ENCODE results near the gene CDK13.
"Not testable (repeated sequence)": the region's sequence is repeated elsewhere in the genome, so short reads cannot be mapped to it uniquely, and the experiment has no call there.

CDK13 gene

DNA sequence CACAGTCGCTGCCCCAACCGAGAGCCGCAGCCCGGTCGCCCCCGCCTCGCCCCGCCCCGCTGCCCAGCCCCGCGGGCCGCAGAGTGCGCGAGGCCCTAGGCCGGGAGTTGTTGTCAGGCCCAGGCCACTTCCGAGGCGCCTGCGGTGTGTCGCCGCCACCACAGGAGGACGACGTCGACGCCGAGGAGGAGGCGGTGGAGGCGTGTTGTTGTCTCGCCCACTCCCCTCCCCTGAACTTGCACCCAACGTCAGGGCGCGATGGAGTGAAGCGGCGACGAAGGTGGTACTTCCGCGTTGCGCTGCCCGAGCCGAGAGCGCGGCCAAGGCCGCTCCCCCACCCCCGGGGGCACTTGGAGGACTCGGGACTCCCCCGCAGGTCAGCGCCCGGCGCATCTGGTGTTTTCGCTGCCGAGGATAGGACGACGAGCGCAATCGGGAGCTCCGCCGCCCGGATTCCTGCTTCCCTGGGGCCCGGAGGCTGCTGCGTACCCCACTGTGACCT lies at the start of gene CDK13:
TSS of gene CDK13 (plus strand) at position 286 of the 502 bp plus-strand sequence. CDS start 386 bp downstream, outside the sequence.
- TF ChIP-seq, protein P1, sequence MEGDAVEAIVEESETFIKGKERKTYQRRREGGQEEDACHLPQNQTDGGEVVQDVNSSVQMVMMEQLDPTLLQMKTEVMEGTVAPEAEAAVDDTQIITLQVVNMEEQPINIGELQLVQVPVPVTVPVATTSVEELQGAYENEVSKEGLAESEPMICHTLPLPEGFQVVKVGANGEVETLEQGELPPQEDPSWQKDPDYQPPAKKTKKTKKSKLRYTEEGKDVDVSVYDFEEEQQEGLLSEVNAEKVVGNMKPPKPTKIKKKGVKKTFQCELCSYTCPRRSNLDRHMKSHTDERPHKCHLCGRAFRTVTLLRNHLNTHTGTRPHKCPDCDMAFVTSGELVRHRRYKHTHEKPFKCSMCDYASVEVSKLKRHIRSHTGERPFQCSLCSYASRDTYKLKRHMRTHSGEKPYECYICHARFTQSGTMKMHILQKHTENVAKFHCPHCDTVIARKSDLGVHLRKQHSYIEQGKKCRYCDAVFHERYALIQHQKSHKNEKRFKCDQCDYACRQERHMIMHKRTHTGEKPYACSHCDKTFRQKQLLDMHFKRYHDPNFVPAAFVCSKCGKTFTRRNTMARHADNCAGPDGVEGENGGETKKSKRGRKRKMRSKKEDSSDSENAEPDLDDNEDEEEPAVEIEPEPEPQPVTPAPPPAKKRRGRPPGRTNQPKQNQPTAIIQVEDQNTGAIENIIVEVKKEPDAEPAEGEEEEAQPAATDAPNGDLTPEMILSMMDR (IDR thresholded peaks at IDR 0.05), result no peak
- H3K4me3 ChIP-seq, result peak within 1 kb of the TSS; percentile 85
- DNase-seq (ENCODE audit: low spot score), result peak; percentile 88
- peak within 1 kb of the TSS; percentile 98 to 99 for H3K27ac ChIP-seq

DNA sequence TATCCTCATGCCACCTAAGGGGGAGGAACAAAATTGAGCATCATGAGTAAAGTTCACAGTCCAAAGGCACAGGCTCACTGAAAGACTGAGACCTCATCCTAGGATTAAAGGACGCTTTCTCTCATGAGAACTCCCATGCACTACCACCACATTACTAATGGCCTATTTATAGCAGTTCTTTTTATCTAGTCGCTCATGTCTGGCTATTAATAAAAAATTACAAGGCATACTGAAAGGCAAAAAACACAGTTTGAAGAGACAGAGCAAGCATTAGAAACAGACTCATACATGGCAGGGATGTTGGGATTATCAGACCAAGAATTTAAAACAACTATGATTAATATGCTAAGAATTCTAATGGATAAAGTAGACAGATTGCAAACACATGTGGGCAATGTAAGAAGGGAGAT lies 46.0 kb upstream of the CDK13 start:
- H3K27ac ChIP-seq, result no peak overlapping the region
- TF ChIP-seq, protein P1 (IDR thresholded peaks at IDR 0.05), result no peak
- DNase-seq (ENCODE audit: low spot score), result no peak
- no peak overlapping the region for H3K4me3 ChIP-seq

DNA sequence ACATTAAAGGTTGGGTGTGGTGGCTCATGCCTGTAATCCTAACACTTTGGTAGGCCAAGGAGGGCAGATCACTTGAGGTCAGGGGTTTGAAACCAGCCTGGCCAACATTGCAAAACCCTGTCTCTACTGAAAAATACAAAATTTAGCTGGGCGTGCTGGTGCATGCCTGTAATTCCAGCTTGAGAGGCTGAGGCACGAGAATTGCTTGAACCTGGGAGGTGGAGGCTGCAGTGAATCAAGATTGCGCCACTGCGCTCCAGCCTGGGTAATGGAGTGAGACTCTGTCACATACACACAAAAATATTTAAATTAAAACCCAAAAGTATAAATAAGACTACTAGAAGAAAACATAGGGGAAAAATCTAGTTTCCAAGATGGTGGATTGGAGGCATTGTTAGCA lies 41.9 kb upstream of the CDK13 start:
- no peak overlapping the region for H3K4me3 ChIP-seq
- no peak for DNase-seq (ENCODE audit: low spot score)
- TF ChIP-seq, protein P1 (IDR thresholded peaks at IDR 0.05), result no peak
- H3K27ac ChIP-seq, result no peak overlapping the region

DNA sequence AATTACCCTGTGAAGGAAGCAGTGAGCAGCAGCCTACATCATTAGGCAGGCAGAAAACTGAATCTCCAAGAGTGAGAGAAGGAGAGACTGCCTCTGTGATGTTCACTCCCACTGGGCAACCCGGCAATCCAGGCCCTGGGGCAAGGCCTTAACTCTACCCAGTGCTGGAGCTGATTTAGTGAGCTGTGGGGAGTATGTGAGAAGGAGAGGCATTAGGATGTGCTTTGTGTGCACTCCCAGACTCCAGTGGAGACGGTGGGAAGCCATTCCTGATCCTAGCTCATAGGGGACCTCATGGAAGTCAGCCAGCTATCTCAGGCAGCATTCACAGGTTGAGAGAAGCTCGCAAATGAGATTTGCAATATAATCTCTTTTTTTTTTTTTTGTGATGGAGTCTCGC lies 41.1 kb upstream of the CDK13 start:
- TF ChIP-seq, protein P1 (IDR thresholded peaks at IDR 0.05), result no peak
- H3K4me3 ChIP-seq, result no peak overlapping the region
- no peak for DNase-seq (ENCODE audit: low spot score)
- no peak overlapping the region for H3K27ac ChIP-seq

DNA sequence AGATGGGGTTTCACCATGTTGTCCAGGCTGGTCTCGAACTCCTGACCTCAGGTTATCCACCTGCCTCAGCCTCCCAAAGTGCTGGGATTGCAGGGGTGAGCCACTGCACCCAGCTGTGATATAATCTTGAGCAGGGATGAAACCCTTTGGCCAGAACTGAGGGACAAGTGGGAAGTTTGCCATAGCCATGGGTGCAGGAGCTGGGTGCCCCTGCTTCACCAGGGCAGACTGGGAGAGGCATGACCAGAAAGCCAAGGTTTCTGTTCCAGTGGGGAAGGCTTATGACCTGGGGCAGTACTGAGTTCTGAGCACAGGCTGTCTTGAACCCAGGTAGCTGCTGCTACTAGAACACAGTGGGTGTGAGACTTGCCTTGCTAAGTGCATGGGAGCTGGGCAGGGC lies 40.5 kb upstream of the CDK13 start:
- DNase-seq (ENCODE audit: low spot score), result no peak
- Histone ChIP-seq H3K27ac (no peak overlapping the region), H3K4me3 (no peak overlapping the region)
- TF ChIP-seq, protein P1 (IDR thresholded peaks at IDR 0.05), result no peak

DNA sequence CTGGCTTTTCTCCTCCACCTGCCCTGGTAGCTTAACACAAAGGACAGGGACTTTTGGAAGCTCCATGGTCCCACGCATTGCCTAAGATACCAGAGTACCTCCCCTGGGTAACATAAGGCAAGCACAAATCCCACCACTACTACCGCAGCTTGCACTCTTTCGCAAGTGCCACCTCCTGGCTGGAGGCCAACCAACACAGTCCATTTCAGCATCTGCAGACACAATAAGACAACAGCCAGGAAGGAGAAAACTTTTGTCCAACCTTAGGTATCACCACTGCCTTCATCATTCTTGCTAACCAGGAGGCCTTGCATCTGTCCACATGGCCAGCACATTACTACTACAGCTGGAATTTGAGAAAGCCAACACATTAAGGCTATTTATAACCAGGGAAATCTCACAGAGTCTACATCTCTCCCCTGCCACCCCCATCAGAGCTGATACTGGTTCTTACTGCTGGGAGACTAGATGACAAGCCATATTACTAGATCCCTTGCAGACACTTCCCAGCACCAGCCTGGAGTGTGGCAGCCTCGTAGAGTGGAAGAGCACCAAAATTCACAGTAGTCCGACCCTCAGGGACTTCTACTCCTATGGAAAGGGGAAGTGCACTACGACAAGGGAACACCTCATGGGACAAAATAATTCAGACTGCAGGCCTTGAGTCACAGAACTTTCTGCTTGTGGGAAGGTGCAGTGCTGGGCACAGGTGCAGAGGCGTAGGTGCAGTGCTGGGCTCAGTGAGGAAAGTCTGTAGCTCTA lies 39.8 kb upstream of the CDK13 start:
- TF ChIP-seq, protein P1 (IDR thresholded peaks at IDR 0.05), result no peak
- Histone ChIP-seq H3K4me3 (no peak overlapping the region), H3K27ac (no peak overlapping the region)
- DNase-seq (ENCODE audit: low spot score), result no peak

DNA sequence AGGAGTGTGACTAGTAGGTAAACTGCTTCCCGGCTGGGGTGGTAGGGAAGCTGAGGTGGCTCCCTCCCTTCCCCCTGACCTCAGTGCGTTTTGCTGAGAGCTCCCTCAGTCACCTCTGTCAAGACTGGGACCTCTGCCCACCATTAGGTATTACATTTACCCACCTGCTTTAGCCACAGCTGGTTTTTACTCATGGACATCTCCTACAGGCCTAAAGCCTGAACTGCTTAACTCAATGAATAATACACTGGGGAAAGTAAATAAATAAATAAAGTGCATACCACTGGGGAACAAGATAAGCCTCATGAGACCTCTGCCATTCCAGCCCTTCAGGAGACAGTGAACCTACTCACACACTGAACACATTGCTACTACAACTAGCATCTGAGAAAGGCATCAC lies 38.9 kb upstream of the CDK13 start:
- no peak for DNase-seq (ENCODE audit: low spot score)
- Histone ChIP-seq H3K4me3 (no peak overlapping the region), H3K27ac (no peak overlapping the region)
- TF ChIP-seq, protein P1 (IDR thresholded peaks at IDR 0.05), result no peak

DNA sequence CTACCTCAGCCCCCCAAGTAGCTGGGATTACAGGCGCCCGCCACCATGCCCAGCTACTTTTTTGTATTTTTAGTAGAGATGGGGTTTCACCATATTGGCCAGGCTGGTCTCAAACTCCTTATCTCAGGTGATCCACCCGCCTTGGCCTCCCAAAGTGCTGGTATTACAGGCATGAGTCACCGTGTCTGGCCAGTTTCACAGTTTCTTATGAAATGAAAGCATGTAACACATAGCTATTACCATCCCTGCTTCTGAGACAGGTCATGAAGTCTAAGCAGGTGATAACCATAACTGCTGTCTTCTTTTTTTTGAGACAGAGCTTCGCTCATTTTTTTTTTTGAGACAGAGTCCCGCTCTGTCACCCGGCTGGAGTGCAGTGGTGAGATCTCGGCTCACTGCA lies 34.2 kb upstream of the CDK13 start:
- not testable (repeated sequence) for H3K4me3 ChIP-seq; DNase-seq (ENCODE audit: low spot score); H3K27ac ChIP-seq

Measured in coronary artery (tissue), 2 donors.